Natural killer cell (primary cell): ENCODE data around the gene HEPN1. TPM values are rescaled to one million over a fixed set of nuclear protein-coding genes. Genes with fewer than 3 reads are reported as not detected.

Source experiments
- ATAC-seq, 3 donors: fragments of 150-1000 bp in 2 of 3; fragments of 200-7000 bp in 1 of 3; cut with Tn5 transposase; 1 replicate in 1 of 3; 2 replicates in 2 of 3; pipeline ENCODE4 v1.10.0; 2021; ENCODE audit warnings: mild to moderate bottlenecking in 2 of 3, moderate library complexity in 2 of 3
- DNase-seq, 2 donors: peaks; one replicate each; pipeline versions ENCODE4 v3.0.0 to v3.0.0-alpha.2; 2013 to 2021; ENCODE audit warnings: mixed read lengths in 1 of 2
- H3K27ac ChIP-seq: one replicate; pipeline ENCODE4 v1.5.1; 2013; ENCODE audit warnings: mild to moderate bottlenecking, low read length
- H3K27me3 ChIP-seq: one replicate; pipeline ENCODE4 v1.6.1; 2013; ENCODE audit warnings: low read length; ENCODE audit not compliant: control insufficient read depth, insufficient read depth
- H3K36me3 ChIP-seq: one replicate; pipeline ENCODE4 v1.6.1; 2013; ENCODE audit warnings: low read length; ENCODE audit not compliant: control insufficient read depth, insufficient read depth
- H3K4me1 ChIP-seq: one replicate; pipeline ENCODE4 v1.6.1; 2013; ENCODE audit warnings: low read length; ENCODE audit not compliant: control insufficient read depth, insufficient read depth
- H3K4me3 ChIP-seq: one replicate; pipeline ENCODE4 v1.5.1; 2013; ENCODE audit warnings: low read length
- H3K9me3 ChIP-seq: one replicate; pipeline ENCODE4 v1.6.1; 2013; ENCODE audit warnings: low read length; ENCODE audit not compliant: control insufficient read depth, insufficient read depth
- H3K27ac Mint-ChIP-seq, 2 donors: one replicate each; pipeline ENCODE4 v1.8.0; 2022; ENCODE audit warnings: mild to moderate bottlenecking in 2 of 2, mixed read lengths in 2 of 2, moderate library complexity in 1 of 2
- H3K27me3 Mint-ChIP-seq, 2 donors: one replicate each; pipeline ENCODE4 v1.8.0; 2022; ENCODE audit warnings: low read depth in 2 of 2, mixed read lengths in 2 of 2
- H3K36me3 Mint-ChIP-seq: one replicate; pipeline ENCODE4 v1.8.0; 2022; ENCODE audit warnings: mixed read lengths
- H3K4me1 Mint-ChIP-seq, 2 donors: one replicate each; pipeline ENCODE4 v1.8.0; 2022; ENCODE audit warnings: mixed read lengths in 2 of 2
- H3K4me3 Mint-ChIP-seq: one replicate; pipeline ENCODE4 v1.8.0; 2022; ENCODE audit warnings: mild to moderate bottlenecking, moderate library complexity, mixed read lengths
- H3K9me3 Mint-ChIP-seq, 2 donors: one replicate each; pipeline ENCODE4 v1.8.0; 2022; ENCODE audit warnings: mixed read lengths in 2 of 2
- CTCF ChIP-seq: fragments of 200-600 bp; IDR thresholded peaks from one replicate; pipeline ENCODE4 v1.8.0; 2022; ENCODE audit warnings: antibody characterized with exemption
- WGBS: methylation state at CpG from one replicate; pipeline ENCODE4 v1.1.7; 2013; ENCODE audit warnings: missing lambda C conversion rate; ENCODE audit not compliant: insufficient coverage; 5-methylcytosine and 5-hydroxymethylcytosine counted together
- intact Hi-C: fragments of 100-400 bp; cut with micrococcal nuclease; formaldehyde crosslinking; loops from one replicate; pipeline ENCODE4 v1.14.2; 2022
- total RNA-seq, 4 donors: library from RNA; stranded (reverse); fragments of 120-200 nt in 1 of 4; gene quantifications; one replicate each; pipeline versions ENCODE4 v1.2.3 to v1.2.4, GENCODE V29; 2013 to 2022

The HEPN1 gene
- total RNA-seq, 3 donors from 2014 or later (not counting 1 experiment from before 2014, with no cell fraction given) = not detected

GRCh38 chr11:124892750-124893454, 26.1 kb upstream of the HEPN1 start:
- H3K27me3 ChIP-seq = no peaks in the 10 kb centered on the region
- ATAC-seq (no peak), DNase-seq (no peak)
- Mint-ChIP-seq H3K4me1 (peaks cover 0 to 6% of the 10 kb centered on the region in 2 donors), H3K4me3 (no peak overlapping the region), H3K36me3 (no peaks in the 10 kb centered on the region), H3K27ac (no peak overlapping the region), H3K27me3 (peaks cover 0 to 2% of the 10 kb centered on the region in 2 donors), H3K9me3 (no peaks in the 10 kb centered on the region)
- no peak overlapping the region for H3K4me3 ChIP-seq
- WGBS = 66% methylated on average over 9 of the region's 9 CpGs
- no peaks in the 10 kb centered on the region for H3K9me3 ChIP-seq
- H3K4me1 ChIP-seq = peaks cover 5% of the 10 kb centered on the region
- intact Hi-C loops = no loop called here
- H3K36me3 ChIP-seq = no peaks in the 10 kb centered on the region
- no peak for TF ChIP-seq CTCF
- no peak overlapping the region for H3K27ac ChIP-seq

GRCh38 chr11:124893781-124894401, 25.2 kb upstream of the HEPN1 start:
- H3K27ac ChIP-seq = no peak overlapping the region
- Mint-ChIP-seq H3K36me3 (no peaks in the 10 kb centered on the region), H3K9me3 (no peaks in the 10 kb centered on the region), H3K4me3 (no peak overlapping the region), H3K27ac (no peak overlapping the region), H3K4me1 (peaks cover 0 to 9% of the 10 kb centered on the region in 2 donors), H3K27me3 (no peaks in the 10 kb centered on the region)
- no peak for ATAC-seq
- H3K27me3 ChIP-seq = no peaks in the 10 kb centered on the region
- intact Hi-C loops = no loop called here
- no peaks in the 10 kb centered on the region for H3K36me3 ChIP-seq
- no peak overlapping the region for H3K4me3 ChIP-seq
- WGBS = 90% methylated on average over 14 of the region's 14 CpGs
- DNase-seq = no peak
- peaks cover 5% of the 10 kb centered on the region for H3K4me1 ChIP-seq
- TF ChIP-seq CTCF = no peak
- no peaks in the 10 kb centered on the region for H3K9me3 ChIP-seq

- H3K36me3 ChIP-seq = no peaks in the 10 kb centered on the region
- Mint-ChIP-seq H3K27me3 (peaks cover 6 to 9% of the 10 kb centered on the region in 2 donors), H3K9me3 (no peaks in the 10 kb centered on the region)
These were observed 24.2 kb upstream of the HEPN1 start for GRCh38 chr11:124894606-124895430.

More at GRCh38 chr11:124894606-124895430, 24.2 kb upstream of the HEPN1 start:
- no peak for DNase-seq
- no peaks in the 10 kb centered on the region for H3K36me3 Mint-ChIP-seq
- no peak for ATAC-seq
- H3K4me3 Mint-ChIP-seq = no peak overlapping the region
- no peak overlapping the region for H3K27ac Mint-ChIP-seq
- 64% methylated on average over 4 of the region's 4 CpGs for WGBS
- H3K4me1 ChIP-seq = peaks cover 5% of the 10 kb centered on the region
- intact Hi-C loops = no loop called here
- H3K4me1 Mint-ChIP-seq = peaks cover 0 to 9% of the 10 kb centered on the region in 2 donors
- no peak overlapping the region for H3K27ac ChIP-seq
- H3K27me3 ChIP-seq = no peaks in the 10 kb centered on the region
- H3K4me3 ChIP-seq = no peak overlapping the region
- TF ChIP-seq CTCF = no peak
- H3K9me3 ChIP-seq = no peaks in the 10 kb centered on the region
